ENCODE results near the gene TMEM245. TPM values are rescaled to one million over a fixed set of nuclear protein-coding genes. Genes with fewer than 3 reads are reported as not detected.
"Not testable (repeated sequence)": the region's sequence is repeated elsewhere in the genome, so short reads cannot be mapped to it uniquely, and the experiment has no call there.

Gene TMEM245
- polyA plus RNA-seq, 4 donors, result 4.3 to 54.0 (median 9.8) TPM

DNA sequence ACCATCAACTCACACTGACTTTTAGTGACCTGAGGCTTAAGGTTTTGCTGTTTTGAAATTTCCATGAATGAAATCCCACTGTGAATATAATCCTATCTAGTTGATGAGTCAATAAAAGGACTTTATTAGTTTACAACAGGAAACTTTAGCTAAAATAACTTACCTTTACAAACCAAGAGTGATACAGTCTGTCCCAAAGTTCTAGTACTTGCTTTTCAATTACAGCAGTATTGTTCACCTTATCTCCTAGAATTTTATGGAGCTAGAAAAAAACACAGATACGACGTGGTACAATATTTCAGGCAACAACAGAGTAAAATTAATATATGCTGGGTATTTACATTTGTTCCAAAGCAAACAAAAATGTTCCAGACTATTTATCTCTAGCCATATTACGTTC lies 59.6 kb downstream of the TMEM245 start:
- H3K4me1 ChIP-seq (ENCODE audit: control insufficient read depth in 3 of 3, insufficient read depth in 2 of 3, low read depth in 1 of 3, low read length in 2 of 3), result peaks cover 0 to 9% (median 0%) of the 10 kb centered on the region in 3 donors
- 26 to 65% (median 26%) methylated on average over 3 of the region's 3 CpGs for WGBS, 3 donors
- no peaks in the 10 kb centered on the region for H3K9me3 ChIP-seq (ENCODE audit: control insufficient read depth in 2 of 2, insufficient read depth in 1 of 2, low read depth in 1 of 2, low read length in 1 of 2)
- peak; percentile 37 to 66 for DNase-seq
- no peak for FAIRE-seq
- no peaks in the 10 kb centered on the region for H3K27me3 ChIP-seq (ENCODE audit: control insufficient read depth in 3 of 3, insufficient read depth in 3 of 3, low read length in 3 of 3)
- peaks cover 7 to 57% (median 17%) of the 10 kb centered on the region in 3 donors for H3K36me3 ChIP-seq (ENCODE audit: control insufficient read depth in 3 of 3, insufficient read depth in 2 of 3, low read depth in 1 of 3, low read length in 3 of 3)
- H3K27ac ChIP-seq (ENCODE audit: low read depth in 1 of 3, low read length in 2 of 3), result no peak overlapping the region
- H3K4me3 ChIP-seq (ENCODE audit: low read depth in 1 of 3, low read length in 3 of 3), result no peak overlapping the region

DNA sequence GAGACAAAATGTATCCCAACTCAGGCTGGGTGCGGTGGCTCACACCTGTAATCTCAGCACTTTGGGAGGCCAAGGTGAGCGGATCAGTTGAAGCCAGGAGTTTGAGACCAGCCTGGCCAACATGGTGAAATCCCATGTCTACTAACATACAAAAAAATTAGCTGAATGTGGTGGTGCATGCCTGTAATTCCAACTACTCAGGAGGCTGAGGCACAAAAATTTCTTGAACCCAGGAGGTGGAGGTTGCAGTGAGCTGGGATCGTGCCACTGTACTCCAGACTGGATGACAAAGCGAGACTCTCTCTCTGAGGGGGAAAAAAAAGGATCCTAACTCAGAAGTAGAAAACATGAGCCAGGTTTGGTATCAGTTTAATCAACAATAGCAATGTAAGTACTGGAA lies 66.6 kb downstream of the TMEM245 start:
- not testable (repeated sequence) for H3K4me3 ChIP-seq (ENCODE audit: low read depth in 1 of 3, low read length in 3 of 3); H3K27ac ChIP-seq (ENCODE audit: low read depth in 1 of 3, low read length in 2 of 3); FAIRE-seq; H3K4me1 ChIP-seq (ENCODE audit: control insufficient read depth in 3 of 3, insufficient read depth in 2 of 3, low read depth in 1 of 3, low read length in 2 of 3); H3K27me3 ChIP-seq (ENCODE audit: control insufficient read depth in 3 of 3, insufficient read depth in 3 of 3, low read length in 3 of 3); H3K9me3 ChIP-seq (ENCODE audit: control insufficient read depth in 2 of 2, insufficient read depth in 1 of 2, low read depth in 1 of 2, low read length in 1 of 2); DNase-seq
- H3K36me3 ChIP-seq (ENCODE audit: control insufficient read depth in 3 of 3, insufficient read depth in 2 of 3, low read depth in 1 of 3, low read length in 3 of 3), result peaks cover 6 to 54% (median 21%) of the 10 kb centered on the region in 3 donors
- WGBS, 3 donors, result 93 to 99% (median 97%) methylated on average over 4 of the region's 4 CpGs

GRCh38 chr9:109052416-109052815 lies 67.3 kb downstream of the TMEM245 start:
- Histone ChIP-seq H3K27ac (ENCODE audit: low read depth in 1 of 3, low read length in 2 of 3) (no peak overlapping the region), H3K27me3 (ENCODE audit: control insufficient read depth in 3 of 3, insufficient read depth in 3 of 3, low read length in 3 of 3) (no peaks in the 10 kb centered on the region), H3K4me3 (ENCODE audit: low read depth in 1 of 3, low read length in 3 of 3) (no peak overlapping the region), H3K36me3 (ENCODE audit: control insufficient read depth in 3 of 3, insufficient read depth in 2 of 3, low read depth in 1 of 3, low read length in 3 of 3) (peaks cover 8 to 51% (median 25%) of the 10 kb centered on the region in 3 donors), H3K4me1 (ENCODE audit: control insufficient read depth in 3 of 3, insufficient read depth in 2 of 3, low read depth in 1 of 3, low read length in 2 of 3) (no peaks in the 10 kb centered on the region), H3K9me3 (ENCODE audit: control insufficient read depth in 2 of 2, insufficient read depth in 1 of 2, low read depth in 1 of 2, low read length in 1 of 2) (no peaks in the 10 kb centered on the region)
- FAIRE-seq (no peak), DNase-seq (no peak)
- 80 to 85% (median 82%) methylated on average over 2 of the region's 2 CpGs for WGBS, 3 donors

GRCh38 chr9:109051733-109052132 lies 68.0 kb downstream of the TMEM245 start:
- Histone ChIP-seq H3K27ac (ENCODE audit: low read depth in 1 of 3, low read length in 2 of 3) (no peak overlapping the region), H3K27me3 (ENCODE audit: control insufficient read depth in 3 of 3, insufficient read depth in 3 of 3, low read length in 3 of 3) (no peaks in the 10 kb centered on the region), H3K4me3 (ENCODE audit: low read depth in 1 of 3, low read length in 3 of 3) (no peak overlapping the region), H3K9me3 (ENCODE audit: control insufficient read depth in 2 of 2, insufficient read depth in 1 of 2, low read depth in 1 of 2, low read length in 1 of 2) (no peaks in the 10 kb centered on the region), H3K4me1 (ENCODE audit: control insufficient read depth in 3 of 3, insufficient read depth in 2 of 3, low read depth in 1 of 3, low read length in 2 of 3) (no peaks in the 10 kb centered on the region), H3K36me3 (ENCODE audit: control insufficient read depth in 3 of 3, insufficient read depth in 2 of 3, low read depth in 1 of 3, low read length in 3 of 3) (peaks cover 8 to 45% (median 24%) of the 10 kb centered on the region in 3 donors)
- DNase-seq (no peak), FAIRE-seq (no peak)
- 80 to 94% (median 82%) methylated on average over 1 of the region's 1 CpG for WGBS, 3 donors

GRCh38 chr9:109050444-109050843 lies 69.3 kb downstream of the TMEM245 start:
- no peaks in the 10 kb centered on the region for H3K9me3 ChIP-seq (ENCODE audit: control insufficient read depth in 2 of 2, insufficient read depth in 1 of 2, low read depth in 1 of 2, low read length in 1 of 2)
- FAIRE-seq (no peak), DNase-seq (no peak)
- H3K4me1 ChIP-seq (ENCODE audit: control insufficient read depth in 3 of 3, insufficient read depth in 2 of 3, low read depth in 1 of 3, low read length in 2 of 3), result no peaks in the 10 kb centered on the region
- H3K4me3 ChIP-seq (ENCODE audit: low read depth in 1 of 3, low read length in 3 of 3), result no peak overlapping the region
- H3K27me3 ChIP-seq (ENCODE audit: control insufficient read depth in 3 of 3, insufficient read depth in 3 of 3, low read length in 3 of 3), result no peaks in the 10 kb centered on the region
- peaks cover 7 to 38% (median 26%) of the 10 kb centered on the region in 3 donors for H3K36me3 ChIP-seq (ENCODE audit: control insufficient read depth in 3 of 3, insufficient read depth in 2 of 3, low read depth in 1 of 3, low read length in 3 of 3)
- no peak overlapping the region for H3K27ac ChIP-seq (ENCODE audit: low read depth in 1 of 3, low read length in 2 of 3)
- 79 to 83% (median 82%) methylated on average over 7 of the region's 7 CpGs for WGBS, 3 donors

DNA sequence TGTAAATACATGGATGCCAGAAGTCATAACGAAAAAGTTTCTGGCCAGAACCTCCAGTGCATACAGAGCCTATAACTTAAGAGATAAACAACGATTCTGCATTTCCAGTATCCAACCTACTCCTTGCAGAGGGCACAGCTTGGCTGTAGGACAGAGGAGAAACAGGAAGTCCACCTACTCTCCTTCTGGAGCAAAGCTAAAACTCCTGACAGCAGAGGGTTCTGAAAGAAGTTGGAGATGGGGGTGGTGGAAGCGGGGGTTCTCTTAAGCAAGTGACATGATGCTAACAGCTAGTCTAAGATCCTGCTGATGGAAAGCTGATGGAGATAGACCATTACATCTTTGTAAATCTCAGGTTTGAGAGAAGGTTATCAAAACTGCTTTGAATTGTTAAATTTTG lies 70.9 kb downstream of the TMEM245 start:
- no peak for FAIRE-seq
- Histone ChIP-seq H3K4me1 (ENCODE audit: control insufficient read depth in 3 of 3, insufficient read depth in 2 of 3, low read depth in 1 of 3, low read length in 2 of 3) (no peaks in the 10 kb centered on the region), H3K9me3 (ENCODE audit: control insufficient read depth in 2 of 2, insufficient read depth in 1 of 2, low read depth in 1 of 2, low read length in 1 of 2) (no peaks in the 10 kb centered on the region), H3K36me3 (ENCODE audit: control insufficient read depth in 3 of 3, insufficient read depth in 2 of 3, low read depth in 1 of 3, low read length in 3 of 3) (peaks cover 9 to 40% (median 26%) of the 10 kb centered on the region in 3 donors), H3K4me3 (ENCODE audit: low read depth in 1 of 3, low read length in 3 of 3) (no peak overlapping the region), H3K27ac (ENCODE audit: low read depth in 1 of 3, low read length in 2 of 3) (no peak overlapping the region), H3K27me3 (ENCODE audit: control insufficient read depth in 3 of 3, insufficient read depth in 3 of 3, low read length in 3 of 3) (no peaks in the 10 kb centered on the region)
- no peak for DNase-seq
- WGBS, 3 donors, result 84 to 93% (median 86%) methylated on average over 3 of the region's 3 CpGs

- Histone ChIP-seq H3K36me3 (ENCODE audit: control insufficient read depth in 3 of 3, insufficient read depth in 2 of 3, low read depth in 1 of 3, low read length in 3 of 3) (peaks cover 9 to 33% (median 28%) of the 10 kb centered on the region in 3 donors), H3K4me1 (ENCODE audit: control insufficient read depth in 3 of 3, insufficient read depth in 2 of 3, low read depth in 1 of 3, low read length in 2 of 3) (no peaks in the 10 kb centered on the region), H3K9me3 (ENCODE audit: control insufficient read depth in 2 of 2, insufficient read depth in 1 of 2, low read depth in 1 of 2, low read length in 1 of 2) (no peaks in the 10 kb centered on the region), H3K4me3 (ENCODE audit: low read depth in 1 of 3, low read length in 3 of 3) (no peak overlapping the region), H3K27ac (ENCODE audit: low read depth in 1 of 3, low read length in 2 of 3) (no peak overlapping the region), H3K27me3 (ENCODE audit: control insufficient read depth in 3 of 3, insufficient read depth in 3 of 3, low read length in 3 of 3) (no peaks in the 10 kb centered on the region)
- WGBS, 3 donors, result 95 to 100% (median 96%) methylated on average over 2 of the region's 2 CpGs
- DNase-seq, result no peak
- FAIRE-seq, result no peak
Measured at GRCh38 chr9:109047259-109047658, 72.5 kb downstream of the TMEM245 start.

- DNase-seq (no peak), FAIRE-seq (no peak)
- Histone ChIP-seq H3K27me3 (ENCODE audit: control insufficient read depth in 3 of 3, insufficient read depth in 3 of 3, low read length in 3 of 3) (no peaks in the 10 kb centered on the region), H3K4me1 (ENCODE audit: control insufficient read depth in 3 of 3, insufficient read depth in 2 of 3, low read depth in 1 of 3, low read length in 2 of 3) (no peaks in the 10 kb centered on the region), H3K9me3 (ENCODE audit: control insufficient read depth in 2 of 2, insufficient read depth in 1 of 2, low read depth in 1 of 2, low read length in 1 of 2) (no peaks in the 10 kb centered on the region), H3K27ac (ENCODE audit: low read depth in 1 of 3, low read length in 2 of 3) (no peak overlapping the region), H3K36me3 (ENCODE audit: control insufficient read depth in 3 of 3, insufficient read depth in 2 of 3, low read depth in 1 of 3, low read length in 3 of 3) (peaks cover 6 to 37% (median 29%) of the 10 kb centered on the region in 3 donors), H3K4me3 (ENCODE audit: low read depth in 1 of 3, low read length in 3 of 3) (no peak overlapping the region)
- 82 to 90% (median 84%) methylated on average over 1 of the region's 1 CpG for WGBS, 3 donors
Measured at GRCh38 chr9:109046346-109046745, 73.4 kb downstream of the TMEM245 start.

DNA sequence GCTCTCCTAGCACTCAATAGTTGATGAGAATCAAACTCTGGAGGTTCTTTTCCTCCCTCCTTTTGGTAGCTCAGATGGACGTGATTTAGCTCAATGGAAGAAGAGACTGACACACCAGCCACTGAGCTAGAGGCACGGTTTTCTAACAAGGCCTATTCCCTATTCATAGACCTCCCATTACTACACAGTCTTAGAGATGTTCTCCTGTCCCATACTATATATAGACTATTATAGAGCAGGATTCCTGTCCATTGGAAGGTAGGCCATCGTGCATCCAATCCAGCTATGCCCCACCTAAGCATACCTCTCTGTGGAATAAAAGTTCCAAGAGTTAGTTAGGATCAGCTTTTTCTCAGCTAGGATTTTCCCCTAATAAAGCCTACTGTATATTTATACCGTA lies 76.2 kb downstream of the TMEM245 start:
- WGBS, 3 donors, result 98 to 99% (median 99%) methylated on average over 4 of the region's 4 CpGs
- no peak for DNase-seq
- Histone ChIP-seq H3K36me3 (ENCODE audit: control insufficient read depth in 3 of 3, insufficient read depth in 2 of 3, low read depth in 1 of 3, low read length in 3 of 3) (peaks cover 4 to 22% (median 19%) of the 10 kb centered on the region in 3 donors), H3K4me1 (ENCODE audit: control insufficient read depth in 3 of 3, insufficient read depth in 2 of 3, low read depth in 1 of 3, low read length in 2 of 3) (no peaks in the 10 kb centered on the region), H3K27me3 (ENCODE audit: control insufficient read depth in 3 of 3, insufficient read depth in 3 of 3, low read length in 3 of 3) (no peaks in the 10 kb centered on the region), H3K9me3 (ENCODE audit: control insufficient read depth in 2 of 2, insufficient read depth in 1 of 2, low read depth in 1 of 2, low read length in 1 of 2) (no peaks in the 10 kb centered on the region), H3K27ac (ENCODE audit: low read depth in 1 of 3, low read length in 2 of 3) (no peak overlapping the region), H3K4me3 (ENCODE audit: low read depth in 1 of 3, low read length in 3 of 3) (no peak overlapping the region)
- no peak for FAIRE-seq
